Germinal center (tissue), 1 donor: ENCODE measurements around the gene VSX1.

Experiments
- DNase-seq: peaks from one replicate; pipeline ENCODE4 v3.0.0; 2012; ENCODE audit warnings: mixed read lengths, low spot score

VSX1 gene

GRCh38 chr20:25040438-25040831 is 41.5 kb downstream of the VSX1 start:
- DNase-seq, result no peak

DNA sequence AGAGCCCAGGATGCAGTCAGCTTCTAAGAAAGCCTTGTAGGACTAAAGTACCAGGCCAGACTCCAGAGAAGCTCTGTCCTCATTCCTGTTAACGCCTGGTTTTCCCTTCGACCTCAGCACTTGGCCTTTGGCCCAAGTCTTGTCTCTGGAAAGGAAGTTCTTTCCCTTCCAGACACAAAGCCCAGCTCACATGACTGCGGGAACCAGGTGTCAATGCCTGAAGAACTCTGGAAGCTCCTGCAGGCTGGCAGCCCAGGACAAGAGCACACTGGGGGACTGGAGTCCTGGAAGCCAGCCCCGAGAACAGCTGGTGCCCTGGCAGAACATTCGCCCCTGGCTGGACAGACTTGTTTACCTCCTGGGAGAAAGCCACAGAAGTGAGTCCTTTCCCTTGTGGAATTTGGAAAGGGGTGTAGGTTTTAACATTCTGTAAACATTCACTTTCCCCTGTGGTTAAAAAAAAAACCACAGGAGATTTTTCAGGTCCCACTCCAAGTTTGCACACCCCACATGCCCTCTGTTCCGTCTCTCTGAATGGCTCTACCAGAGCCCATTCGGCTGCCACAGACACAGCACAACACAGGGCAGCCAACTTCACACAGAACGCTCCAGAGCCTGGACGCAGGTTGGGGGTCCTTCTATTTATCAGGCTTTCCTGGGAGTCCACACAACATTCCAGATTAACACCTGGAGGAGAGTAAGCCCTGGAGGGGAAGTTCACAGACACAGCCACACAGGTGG is 42.1 kb downstream of the VSX1 start:
- no peak for DNase-seq

- DNase-seq, result no peak
Measured at GRCh38 chr20:25038591-25039015, 43.3 kb downstream of the VSX1 start.

DNA sequence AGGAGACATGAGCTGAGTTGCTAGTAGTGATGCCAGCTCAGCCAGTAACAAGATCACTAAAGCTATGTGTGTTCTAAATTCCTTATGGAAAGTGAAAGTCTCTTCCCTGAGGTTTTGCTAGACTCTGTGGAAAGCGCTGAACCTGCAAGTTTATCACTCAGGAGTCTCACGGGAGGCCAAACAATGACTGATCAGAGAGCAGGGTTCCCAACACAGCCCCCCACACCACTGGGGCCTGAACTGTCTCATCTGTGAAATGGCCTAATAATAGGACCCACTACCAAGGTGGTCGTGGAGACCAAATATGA is 43.9 kb downstream of the VSX1 start:
- DNase-seq, result no peak

DNA sequence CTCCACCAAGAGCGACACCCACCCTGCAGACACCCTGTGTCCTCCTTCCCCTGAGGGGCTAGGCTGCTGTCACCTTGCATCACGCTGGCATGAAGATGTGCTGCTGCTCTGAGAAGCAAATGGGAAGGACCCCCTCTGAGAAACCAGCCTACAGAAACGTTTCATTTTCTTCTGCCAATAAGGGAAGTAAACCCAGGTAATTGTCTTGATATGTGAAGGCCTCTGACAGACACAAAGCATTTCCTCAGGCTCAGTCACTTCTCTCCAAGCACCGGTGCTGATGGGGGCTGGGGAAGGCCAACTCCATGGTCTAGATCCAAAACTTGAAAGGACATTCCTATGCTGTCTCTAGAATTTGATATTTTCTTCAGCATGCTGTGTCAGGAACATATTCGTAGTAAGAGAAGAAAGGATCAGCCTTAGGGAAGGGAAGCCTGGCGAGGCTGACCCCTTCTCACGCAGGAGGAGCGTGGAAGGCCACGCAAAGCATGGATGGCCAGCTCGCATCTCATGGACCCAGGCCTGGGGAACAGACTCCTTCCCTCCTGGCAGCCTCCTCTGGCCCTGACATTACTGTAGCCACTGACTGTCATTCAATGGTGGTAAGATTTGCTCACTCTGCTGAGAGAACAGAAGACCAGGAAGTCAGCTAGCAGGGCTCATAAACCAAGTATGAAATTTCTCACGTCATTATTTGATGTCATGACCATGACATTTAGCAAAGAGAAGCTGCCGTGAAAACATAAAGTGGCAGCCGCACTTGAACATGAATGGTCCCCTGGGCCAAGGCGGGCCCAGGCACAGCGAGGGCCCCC is 44.4 kb downstream of the VSX1 start:
- no peak for DNase-seq

DNA sequence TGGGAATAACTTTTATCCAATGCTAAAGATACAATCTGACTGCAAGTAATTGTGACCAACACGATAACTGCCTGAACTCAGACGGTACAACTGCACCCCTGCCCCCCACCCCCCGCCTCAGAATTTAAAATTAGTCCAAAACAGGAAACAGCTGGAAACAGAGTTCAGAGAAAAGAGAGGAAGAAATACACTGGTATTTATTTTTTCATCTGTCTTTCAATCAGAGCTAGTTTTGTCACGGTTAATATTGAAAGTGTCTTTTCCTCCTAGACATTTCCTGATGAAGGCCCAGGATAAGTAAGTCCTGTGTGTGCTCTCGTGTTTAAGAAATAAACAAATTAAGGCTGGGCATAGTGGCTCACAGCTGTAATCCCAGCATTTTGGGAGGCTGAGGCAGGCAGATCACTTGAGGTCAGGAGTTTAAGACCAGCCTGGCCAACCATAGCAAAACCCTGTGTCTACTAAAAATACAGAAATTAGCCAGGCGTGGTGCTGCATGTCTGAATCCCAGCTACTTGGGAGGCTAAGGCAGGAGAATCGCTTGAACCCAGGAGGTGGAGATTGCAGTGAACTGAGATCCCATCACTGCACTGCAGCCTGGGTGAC is 45.5 kb downstream of the VSX1 start:
- no peak for DNase-seq

GRCh38 chr20:25035921-25036320 is 46.0 kb downstream of the VSX1 start:
- DNase-seq, result no peak

DNA sequence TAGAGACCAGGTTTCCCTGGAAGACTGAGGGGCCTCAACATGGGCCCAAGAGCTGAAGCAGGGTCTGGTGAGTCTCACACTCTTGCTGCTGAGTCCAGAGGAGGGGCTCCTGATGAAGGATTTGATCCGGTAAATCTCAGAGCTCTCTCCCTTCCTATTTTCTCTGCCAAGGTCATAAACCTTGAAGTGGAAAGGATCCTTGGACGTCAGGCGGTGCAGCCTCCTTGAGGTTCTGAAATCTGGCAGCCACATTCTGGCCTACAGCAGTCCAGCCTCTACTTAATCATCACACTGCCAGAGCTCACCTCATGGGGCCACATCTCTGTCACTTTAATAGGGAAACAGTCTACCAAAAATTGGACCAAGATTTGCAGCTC is 48.0 kb downstream of the VSX1 start:
- DNase-seq, result no peak

GRCh38 chr20:25033265-25033923 is 48.5 kb downstream of the VSX1 start:
- DNase-seq, result no peak

DNA sequence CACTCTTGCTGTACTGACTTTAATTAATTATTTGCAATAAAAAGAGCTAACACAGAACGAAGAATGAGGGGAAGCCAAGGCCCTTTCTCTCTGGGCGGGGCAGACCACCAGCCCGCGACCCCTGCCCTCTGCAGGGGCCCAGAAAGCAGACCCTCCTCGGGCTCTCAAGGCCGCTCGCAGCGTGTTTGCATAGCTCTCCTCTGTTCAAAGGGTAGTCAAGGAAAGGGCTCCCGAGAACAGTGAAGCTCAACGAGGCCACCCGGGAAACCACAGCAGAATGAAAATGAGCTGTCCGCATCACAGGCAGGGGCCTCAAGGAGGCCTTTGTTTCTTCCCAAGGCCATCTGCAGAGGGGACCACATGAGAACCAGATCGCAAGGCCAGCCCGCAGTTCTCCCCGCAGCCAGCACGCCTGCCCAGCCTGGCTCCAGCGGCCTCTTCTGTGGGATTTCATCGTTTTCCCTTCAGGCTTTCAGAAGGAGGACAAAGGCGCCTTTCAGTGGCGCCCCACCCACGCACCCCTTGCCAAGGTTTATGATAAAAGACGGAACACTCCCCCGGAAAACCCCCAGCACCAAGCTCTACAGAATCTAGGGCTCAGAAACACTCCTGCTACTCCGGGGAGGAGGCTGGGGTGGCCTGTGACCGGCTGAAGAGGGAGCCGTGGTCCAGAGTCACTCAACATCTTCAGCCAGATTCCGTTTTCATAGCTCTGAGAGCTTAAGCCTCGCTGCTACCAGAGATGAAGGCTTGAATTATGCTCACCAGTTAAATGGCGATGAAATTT is 49.3 kb downstream of the VSX1 start:
- no peak for DNase-seq

- DNase-seq, result no peak
Measured at GRCh38 chr20:25032065-25032477, 49.9 kb downstream of the VSX1 start.

GRCh38 chr20:25031241-25031640 is 50.7 kb downstream of the VSX1 start:
- DNase-seq, result no peak

GRCh38 chr20:25030649-25031207 is 51.2 kb downstream of the VSX1 start:
- DNase-seq, result no peak

GRCh38 chr20:25030007-25030648 is 51.8 kb downstream of the VSX1 start:
- no peak for DNase-seq

DNA sequence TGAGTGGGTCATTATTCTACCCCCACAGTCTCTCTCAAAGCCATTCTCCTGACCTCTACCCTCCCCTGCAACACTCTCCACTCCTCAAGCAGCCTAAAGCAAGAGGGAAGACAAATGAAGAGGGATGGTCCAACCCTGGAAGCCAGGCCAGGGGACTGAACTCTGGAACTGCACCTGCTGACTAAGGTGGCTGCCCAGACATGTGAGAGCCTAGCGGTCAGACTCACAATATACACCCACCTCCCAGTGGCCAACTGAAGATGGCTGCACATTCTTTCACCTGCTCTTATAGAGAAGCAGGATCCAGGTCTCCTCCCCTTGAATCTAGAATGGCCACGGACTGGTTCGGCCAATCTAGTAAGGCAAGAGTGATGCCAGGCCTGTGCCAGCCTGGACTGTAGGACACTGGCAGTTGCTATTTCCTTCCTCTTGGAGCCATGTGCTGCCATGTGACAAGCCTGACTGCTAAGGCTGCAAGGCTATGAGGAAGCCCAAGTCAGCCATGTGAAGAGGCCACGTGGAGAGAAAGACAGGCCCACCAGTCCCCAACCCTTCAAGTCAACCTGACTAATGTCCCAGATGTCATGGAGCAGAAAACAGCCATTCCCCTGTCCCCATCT is 55.8 kb downstream of the VSX1 start:
- no peak for DNase-seq
